ENCODE measurements around the gene MAML3. TPM values are rescaled to one million over a fixed set of nuclear protein-coding genes. Genes with fewer than 3 reads are reported as not detected.
A peak's percentile ranks its signal among the peaks of the same experiment; 100 is the strongest.
"Not testable (repeated sequence)": the region's sequence is repeated elsewhere in the genome, so short reads cannot be mapped to it uniquely, and the experiment has no call there.

Gene MAML3
- total RNA-seq, 1 experiment from 2014 or later, result 5.9 TPM

DNA sequence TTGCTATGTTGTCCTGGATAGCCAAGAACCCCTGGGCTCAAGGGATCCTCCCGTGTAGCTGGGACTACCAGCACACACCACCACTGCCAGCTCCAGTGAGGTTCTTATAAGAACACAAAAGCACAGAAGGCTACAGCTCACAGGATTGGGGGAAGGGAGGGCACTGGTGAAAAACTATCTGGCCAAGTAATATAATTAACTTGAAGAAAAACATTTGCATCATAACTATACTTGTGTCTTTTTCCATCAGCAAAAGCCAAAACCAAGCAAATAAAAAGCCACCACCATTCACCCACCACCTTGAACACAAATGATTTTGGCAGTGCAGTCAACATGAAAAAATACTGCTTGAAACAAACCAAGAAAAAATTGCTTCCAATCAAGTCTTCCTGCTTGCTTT is 188.2 kb downstream of the MAML3 start:
- H3K27me3 ChIP-seq (ENCODE audit: control insufficient read depth, insufficient read depth, low read length), result peaks cover 10% of the 10 kb centered on the region
- no peak overlapping the region for H3K4me3 ChIP-seq (ENCODE audit: insufficient read depth, low read depth, low read length)
- no peaks in the 10 kb centered on the region for H3K36me3 ChIP-seq (replicated peaks; ENCODE audit: control insufficient read depth, insufficient read depth, low read length)
- no peak for DNase-seq

DNA sequence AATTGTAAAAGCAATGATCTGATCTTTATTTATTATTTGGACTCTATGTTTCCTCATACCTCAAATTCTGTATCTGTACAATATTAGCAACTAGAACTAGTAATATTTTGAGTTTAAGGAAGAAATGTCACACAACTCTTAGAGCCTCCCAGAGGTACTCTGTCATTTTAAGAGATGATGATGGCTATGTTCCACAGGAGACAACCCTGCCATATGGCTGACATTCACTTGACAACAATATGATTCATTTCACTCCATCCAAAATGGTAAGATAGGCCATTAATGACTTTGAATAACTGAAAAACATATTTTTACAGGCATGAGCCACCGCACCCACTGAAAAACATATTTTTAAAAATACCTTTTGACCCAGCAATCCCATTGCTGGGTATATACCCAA is 190.3 kb downstream of the MAML3 start:
- Histone ChIP-seq H3K36me3 (replicated peaks; ENCODE audit: control insufficient read depth, insufficient read depth, low read length) (no peaks in the 10 kb centered on the region), H3K4me3 (ENCODE audit: insufficient read depth, low read depth, low read length) (no peak overlapping the region), H3K27me3 (ENCODE audit: control insufficient read depth, insufficient read depth, low read length) (peaks cover 2% of the 10 kb centered on the region; the same call in 1 of the 2 replicates)
- no peak for DNase-seq

DNA sequence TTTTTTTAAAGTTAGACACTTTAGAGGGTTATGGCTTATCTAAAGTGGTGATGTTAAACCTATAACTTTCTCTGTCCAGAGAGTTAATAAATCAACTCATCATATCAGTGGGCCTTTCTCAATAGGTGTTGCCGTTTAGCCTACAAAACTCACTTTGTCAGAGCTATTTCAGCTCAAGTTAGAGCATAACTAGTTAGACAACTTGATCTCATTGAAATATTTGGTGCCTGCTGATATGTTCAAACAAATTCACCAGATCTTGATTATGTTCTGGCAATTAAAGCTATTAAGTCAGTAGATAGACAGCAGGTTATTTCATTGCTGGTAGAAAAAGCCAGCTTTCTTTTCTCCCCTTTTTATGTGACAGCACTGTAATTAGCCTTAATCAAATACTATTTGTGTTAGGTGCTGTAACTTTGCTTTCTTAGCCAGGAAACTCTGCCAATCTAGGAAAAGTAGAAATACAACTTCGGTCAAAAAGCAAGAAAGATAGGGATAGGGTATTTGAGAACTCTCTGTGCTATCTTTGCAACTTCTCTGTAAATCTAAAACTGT is 191.8 kb downstream of the MAML3 start:
- H3K4me3 ChIP-seq (ENCODE audit: insufficient read depth, low read depth, low read length), result no peak overlapping the region
- no peaks in the 10 kb centered on the region for H3K36me3 ChIP-seq (replicated peaks; ENCODE audit: control insufficient read depth, insufficient read depth, low read length)
- H3K27me3 ChIP-seq (ENCODE audit: control insufficient read depth, insufficient read depth, low read length), result no peaks in the 10 kb centered on the region
- DNase-seq, result no peak

DNA sequence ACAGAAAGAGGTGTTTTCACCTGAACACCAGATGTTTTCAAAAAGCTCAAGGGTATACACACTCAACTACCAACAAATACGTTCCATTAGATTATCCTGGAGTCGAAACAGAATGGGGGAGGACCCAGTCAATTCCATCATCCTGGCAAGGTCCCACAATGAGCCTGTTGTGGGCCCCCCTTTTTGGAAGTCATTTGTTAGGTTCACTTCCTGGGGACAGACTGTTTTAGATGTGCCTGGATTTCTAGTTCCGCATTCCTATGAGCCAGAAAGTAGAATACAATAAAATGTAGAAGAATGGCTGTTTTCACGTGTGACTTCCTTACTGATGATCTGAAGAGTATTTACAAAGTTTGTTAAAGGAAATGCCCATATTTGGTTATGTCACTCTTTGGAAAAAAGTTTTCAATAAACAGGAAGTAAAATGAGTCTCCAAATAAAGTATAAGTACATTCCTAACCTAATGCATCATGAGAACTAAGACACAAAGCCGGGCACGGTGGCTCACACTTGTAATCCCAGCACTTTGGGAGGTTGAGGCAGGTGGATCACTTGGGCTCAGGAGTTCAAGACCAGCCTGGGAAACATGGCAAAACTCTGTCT is 192.5 kb downstream of the MAML3 start:
- H3K36me3 ChIP-seq (replicated peaks; ENCODE audit: control insufficient read depth, insufficient read depth, low read length), result no peaks in the 10 kb centered on the region
- no peak overlapping the region for H3K4me3 ChIP-seq (ENCODE audit: insufficient read depth, low read depth, low read length)
- no peaks in the 10 kb centered on the region for H3K27me3 ChIP-seq (ENCODE audit: control insufficient read depth, insufficient read depth, low read length)
- no peak for DNase-seq

DNA sequence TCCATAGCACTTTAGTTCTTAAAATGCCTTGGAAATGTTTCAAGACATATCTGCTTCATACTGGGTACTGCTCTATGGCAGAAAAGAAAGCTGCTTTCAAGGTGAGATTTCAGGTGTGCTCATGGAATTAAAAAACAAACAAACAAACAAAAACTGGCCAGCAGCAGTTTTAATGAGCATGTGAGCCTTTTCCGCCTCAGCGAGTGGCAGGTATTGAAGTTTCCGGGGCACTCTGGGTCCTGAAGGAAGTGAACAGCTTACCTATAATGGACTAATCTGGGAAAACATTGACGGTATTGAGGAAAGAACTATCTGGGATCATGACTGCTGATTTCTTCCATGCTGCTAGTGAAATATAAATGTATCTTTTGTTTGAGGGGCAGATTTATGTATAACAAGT is 194.6 kb downstream of the MAML3 start:
- no peak overlapping the region for H3K4me3 ChIP-seq (ENCODE audit: insufficient read depth, low read depth, low read length)
- no peak for DNase-seq
- H3K36me3 ChIP-seq (replicated peaks; ENCODE audit: control insufficient read depth, insufficient read depth, low read length), result no peaks in the 10 kb centered on the region
- no peaks in the 10 kb centered on the region for H3K27me3 ChIP-seq (ENCODE audit: control insufficient read depth, insufficient read depth, low read length)

DNA sequence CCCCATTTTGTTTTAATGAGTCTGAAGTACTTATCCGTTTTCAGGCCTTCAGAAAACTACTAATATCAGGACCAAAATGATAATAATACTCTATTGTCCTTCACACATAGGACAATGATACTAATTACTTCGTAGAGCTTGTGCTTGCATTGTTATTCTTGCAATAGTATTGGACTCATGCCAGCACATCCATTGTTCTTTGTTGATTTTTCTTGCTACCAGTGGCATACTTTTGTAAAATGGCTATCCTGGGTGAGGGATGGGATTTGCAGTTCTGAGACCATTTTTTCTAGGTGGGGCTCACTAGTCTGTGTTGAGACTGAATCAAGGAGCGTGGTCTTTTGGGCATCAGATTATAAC is 195.3 kb downstream of the MAML3 start:
- no peak overlapping the region for H3K4me3 ChIP-seq (ENCODE audit: insufficient read depth, low read depth, low read length)
- H3K27me3 ChIP-seq (ENCODE audit: control insufficient read depth, insufficient read depth, low read length), result no peaks in the 10 kb centered on the region
- H3K36me3 ChIP-seq (replicated peaks; ENCODE audit: control insufficient read depth, insufficient read depth, low read length), result no peaks in the 10 kb centered on the region
- DNase-seq, result no peak

DNA sequence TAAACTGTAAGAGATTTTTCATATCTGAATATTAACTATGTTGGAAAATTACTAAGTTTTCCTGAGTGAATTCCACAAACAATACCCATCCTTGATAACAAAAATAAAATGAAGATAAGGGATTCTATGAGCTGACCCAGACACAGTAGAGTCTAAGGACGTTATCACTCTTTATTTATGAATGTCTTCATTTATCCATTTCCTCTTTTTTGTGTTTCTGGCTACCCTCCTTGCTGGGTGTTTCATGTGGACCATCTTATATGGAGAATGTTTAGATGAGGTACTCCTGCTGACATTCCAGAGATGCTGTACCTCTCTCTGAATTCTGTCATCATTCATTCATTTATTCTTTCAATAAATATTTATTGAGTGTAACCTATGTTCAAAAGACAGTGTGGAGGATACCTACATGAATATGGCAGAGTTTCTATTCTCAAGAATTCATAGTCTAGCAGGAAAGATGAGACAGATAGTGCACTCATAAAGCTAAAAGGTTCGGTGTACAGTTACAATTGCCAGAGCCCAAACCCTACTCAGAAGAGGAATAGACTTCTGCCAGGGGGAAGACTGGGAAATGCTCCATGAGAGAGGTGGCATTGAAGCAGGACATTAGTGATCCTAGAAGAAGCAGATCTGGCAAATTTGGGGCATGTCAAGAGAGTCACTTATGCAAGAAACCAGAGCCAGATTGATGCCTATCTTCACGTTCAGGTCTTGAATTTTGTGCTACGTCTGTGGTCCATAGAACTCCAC is 195.8 kb downstream of the MAML3 start:
- no peak for DNase-seq
- Histone ChIP-seq H3K27me3 (ENCODE audit: control insufficient read depth, insufficient read depth, low read length) (no peaks in the 10 kb centered on the region), H3K4me3 (ENCODE audit: insufficient read depth, low read depth, low read length) (no peak overlapping the region), H3K36me3 (replicated peaks; ENCODE audit: control insufficient read depth, insufficient read depth, low read length) (no peaks in the 10 kb centered on the region)

DNA sequence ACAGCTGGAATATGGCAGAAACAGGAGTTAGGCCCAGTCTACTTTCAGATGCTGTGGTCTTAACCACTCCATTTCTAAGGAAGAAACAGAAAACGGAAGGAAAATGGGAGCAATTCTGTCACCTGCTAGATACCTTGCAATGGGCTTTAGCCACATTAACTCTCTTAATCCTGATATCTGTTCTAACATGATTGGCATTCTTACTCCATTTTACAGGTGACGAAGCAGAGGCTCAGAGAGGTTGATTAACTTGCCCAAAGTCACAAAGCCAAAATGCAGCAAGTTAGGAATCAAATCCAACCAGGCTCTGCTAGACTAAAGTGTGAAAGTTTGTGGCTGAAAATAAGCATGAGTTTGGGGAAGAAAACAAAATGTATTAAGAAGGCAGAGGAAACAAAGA is 196.9 kb downstream of the MAML3 start:
- Histone ChIP-seq H3K36me3 (replicated peaks; ENCODE audit: control insufficient read depth, insufficient read depth, low read length) (no peaks in the 10 kb centered on the region), H3K4me3 (ENCODE audit: insufficient read depth, low read depth, low read length) (no peak overlapping the region), H3K27me3 (ENCODE audit: control insufficient read depth, insufficient read depth, low read length) (no peaks in the 10 kb centered on the region)
- no peak for DNase-seq

DNA sequence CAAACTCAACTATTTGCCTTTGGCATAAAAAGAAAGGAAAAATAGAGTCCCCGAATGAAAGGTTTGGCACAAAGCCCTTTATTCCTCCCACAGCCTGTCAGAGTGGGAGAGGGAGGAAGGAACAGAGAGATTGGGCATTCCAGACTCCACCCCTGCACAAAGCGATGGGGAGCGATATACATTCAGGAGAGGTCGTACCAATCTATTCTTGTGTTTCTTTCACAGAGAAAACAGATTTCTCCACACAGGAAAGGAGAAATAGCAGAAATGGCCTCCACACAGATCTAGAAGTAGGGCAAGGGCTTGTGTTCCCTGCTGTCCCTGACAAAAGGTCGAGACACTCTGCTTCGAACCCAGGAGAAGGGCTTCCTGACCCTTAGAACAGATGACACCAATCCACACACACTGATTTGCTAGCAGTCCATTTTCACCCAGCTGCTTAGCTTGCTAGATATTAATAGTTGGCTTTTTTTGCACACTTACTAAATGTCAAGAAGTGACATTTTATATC is 197.4 kb downstream of the MAML3 start:
- no peak overlapping the region for H3K4me3 ChIP-seq (ENCODE audit: insufficient read depth, low read depth, low read length)
- no peak for DNase-seq
- H3K27me3 ChIP-seq (ENCODE audit: control insufficient read depth, insufficient read depth, low read length), result no peaks in the 10 kb centered on the region

DNA sequence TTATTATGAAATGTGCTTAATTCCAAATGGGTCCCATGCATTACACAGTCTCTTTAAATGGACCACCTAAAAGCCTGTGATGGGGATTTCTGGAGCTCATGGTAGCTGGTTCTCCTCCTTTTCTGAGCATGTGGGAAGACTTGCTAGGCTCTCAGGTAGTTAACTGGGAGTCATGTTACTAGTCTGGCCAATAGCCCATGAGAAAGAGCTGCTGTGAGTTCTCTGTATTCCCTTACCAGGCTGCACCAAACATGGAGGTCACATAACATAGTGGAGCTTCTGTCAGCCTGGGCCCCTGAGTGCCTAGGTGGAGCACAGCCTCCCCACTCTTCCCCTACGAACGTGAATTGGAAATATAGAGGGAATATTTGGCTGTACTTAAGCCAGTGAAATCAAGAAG is 198.4 kb downstream of the MAML3 start:
- H3K4me3 ChIP-seq (ENCODE audit: insufficient read depth, low read depth, low read length), result no peak overlapping the region
- H3K36me3 ChIP-seq (replicated peaks; ENCODE audit: control insufficient read depth, insufficient read depth, low read length), result no peaks in the 10 kb centered on the region
- H3K27me3 ChIP-seq (ENCODE audit: control insufficient read depth, insufficient read depth, low read length), result no peaks in the 10 kb centered on the region
- DNase-seq, result peak; percentile 17

More for the DNA sequence above, 197.4 kb downstream of the MAML3 start:
- H3K36me3 ChIP-seq (replicated peaks; ENCODE audit: control insufficient read depth, insufficient read depth, low read length), result no peaks in the 10 kb centered on the region

DNA sequence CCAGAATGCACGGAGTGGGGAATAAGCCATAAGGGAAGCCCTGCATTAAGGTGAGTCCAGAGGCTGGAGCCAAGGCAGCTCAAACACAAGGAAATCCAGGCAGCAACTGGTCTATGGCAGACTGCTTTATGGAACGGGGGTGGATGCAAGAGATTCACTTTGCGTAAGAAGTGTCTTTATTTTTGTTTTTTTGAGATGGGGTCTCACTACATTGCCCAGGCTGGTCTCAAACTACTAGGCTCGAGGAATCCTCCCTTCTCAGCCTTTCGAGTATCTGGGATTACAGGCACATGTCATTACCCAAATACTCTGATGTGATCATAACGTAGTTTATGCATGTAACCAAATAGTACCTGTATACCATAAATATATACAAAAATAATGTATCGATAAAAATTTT is 199.5 kb downstream of the MAML3 start:
- DNase-seq, result no peak
- H3K27me3 ChIP-seq (ENCODE audit: control insufficient read depth, insufficient read depth, low read length), result no peaks in the 10 kb centered on the region
- no peaks in the 10 kb centered on the region for H3K36me3 ChIP-seq (replicated peaks; ENCODE audit: control insufficient read depth, insufficient read depth, low read length)
- H3K4me3 ChIP-seq (ENCODE audit: insufficient read depth, low read depth, low read length), result no peak overlapping the region

DNA sequence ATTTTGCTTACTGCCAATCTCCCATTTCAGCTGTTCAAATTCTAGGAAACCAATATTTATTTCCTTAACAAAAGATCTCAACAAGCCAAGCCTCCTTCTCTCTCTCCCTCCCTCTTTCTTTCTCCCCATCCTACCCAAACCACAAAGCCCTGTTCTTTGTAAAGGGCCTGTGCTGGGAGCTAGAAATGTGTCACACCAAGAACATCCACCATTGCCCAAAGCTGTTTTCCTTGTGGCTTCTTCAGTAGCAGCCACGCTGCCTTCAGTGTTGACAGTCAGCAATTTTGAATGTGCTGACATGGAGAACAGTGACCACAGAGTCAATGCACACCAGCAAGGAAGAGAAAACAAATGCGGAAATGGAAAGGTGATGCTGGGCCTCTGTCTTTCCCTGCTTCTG is 203.0 kb downstream of the MAML3 start:
- no peak for DNase-seq
- Histone ChIP-seq H3K4me3 (ENCODE audit: insufficient read depth, low read depth, low read length) (no peak overlapping the region), H3K36me3 (replicated peaks; ENCODE audit: control insufficient read depth, insufficient read depth, low read length) (no peaks in the 10 kb centered on the region), H3K27me3 (ENCODE audit: control insufficient read depth, insufficient read depth, low read length) (no peaks in the 10 kb centered on the region)

DNA sequence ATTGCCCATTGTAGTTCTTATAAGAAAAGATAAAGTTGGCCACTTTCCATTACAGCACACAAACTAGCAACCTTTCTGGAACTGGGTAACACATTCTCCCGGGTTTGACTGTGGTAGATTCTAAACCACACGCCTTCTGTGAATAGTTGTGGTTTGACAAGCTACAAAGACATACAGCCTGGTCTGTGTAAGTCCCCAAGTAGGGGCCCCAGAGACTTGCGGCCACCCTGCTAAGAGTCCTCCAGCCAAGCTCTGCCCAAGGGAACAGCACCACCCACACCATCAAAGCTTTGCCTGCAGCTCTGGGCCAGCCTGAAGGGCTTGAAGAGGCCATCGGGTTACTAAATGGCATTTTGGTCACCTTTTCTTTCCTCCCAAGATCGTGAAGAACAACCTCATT is 203.4 kb downstream of the MAML3 start:
- H3K4me3 ChIP-seq (ENCODE audit: insufficient read depth, low read depth, low read length), result no peak overlapping the region
- no peak for DNase-seq
- H3K36me3 ChIP-seq (replicated peaks; ENCODE audit: control insufficient read depth, insufficient read depth, low read length), result no peaks in the 10 kb centered on the region
- H3K27me3 ChIP-seq (ENCODE audit: control insufficient read depth, insufficient read depth, low read length), result no peaks in the 10 kb centered on the region

DNA sequence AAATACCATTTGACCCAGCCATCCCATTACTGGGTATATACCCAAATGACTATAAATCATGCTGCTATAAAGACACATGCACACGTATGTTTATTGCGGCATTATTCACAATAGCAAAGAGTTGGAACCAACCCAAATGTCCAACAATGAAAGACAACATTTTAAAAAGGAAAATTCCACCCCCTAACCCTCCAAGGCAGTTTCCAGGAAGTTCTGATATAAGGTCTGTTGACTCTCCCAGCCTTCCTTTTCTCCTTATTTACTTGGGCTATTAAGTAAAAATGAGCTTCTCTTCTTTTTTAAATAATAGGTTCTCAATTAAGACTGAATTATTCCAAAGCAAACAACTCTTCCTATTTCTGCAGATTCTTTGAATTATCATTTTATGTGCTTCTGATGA is 209.1 kb downstream of the MAML3 start:
- H3K27me3 ChIP-seq (ENCODE audit: control insufficient read depth, insufficient read depth, low read length); H3K36me3 ChIP-seq (replicated peaks; ENCODE audit: control insufficient read depth, insufficient read depth, low read length); DNase-seq; H3K4me3 ChIP-seq (ENCODE audit: insufficient read depth, low read depth, low read length): not testable (repeated sequence)

DNA sequence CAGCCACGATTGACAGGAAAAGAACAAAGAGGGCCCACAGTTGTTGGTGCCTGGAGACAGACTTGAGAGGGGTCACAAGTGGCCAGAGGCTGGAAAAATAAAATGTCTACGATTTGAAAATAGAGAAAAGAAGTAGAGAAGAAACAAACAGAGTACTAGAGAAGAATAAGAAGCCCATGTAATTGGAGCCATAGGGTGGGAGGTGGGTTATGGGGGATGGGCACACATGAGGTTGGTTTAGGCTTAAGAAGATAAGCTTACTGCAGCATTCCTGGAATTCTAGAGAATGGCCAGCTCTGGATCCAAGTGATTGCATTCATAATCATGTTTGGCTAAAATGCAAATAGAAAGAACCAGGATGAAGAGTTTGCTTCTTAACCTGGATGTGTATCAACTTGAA is 210.7 kb downstream of the MAML3 start:
- H3K4me3 ChIP-seq (ENCODE audit: insufficient read depth, low read depth, low read length), result no peak overlapping the region
- H3K36me3 ChIP-seq (replicated peaks; ENCODE audit: control insufficient read depth, insufficient read depth, low read length), result no peaks in the 10 kb centered on the region
- DNase-seq, result peak; percentile 63
- H3K27me3 ChIP-seq (ENCODE audit: control insufficient read depth, insufficient read depth, low read length), result no peaks in the 10 kb centered on the region

Measured in H7 (cell line).